ENCODE results near the gene JOSD1.

DNA sequence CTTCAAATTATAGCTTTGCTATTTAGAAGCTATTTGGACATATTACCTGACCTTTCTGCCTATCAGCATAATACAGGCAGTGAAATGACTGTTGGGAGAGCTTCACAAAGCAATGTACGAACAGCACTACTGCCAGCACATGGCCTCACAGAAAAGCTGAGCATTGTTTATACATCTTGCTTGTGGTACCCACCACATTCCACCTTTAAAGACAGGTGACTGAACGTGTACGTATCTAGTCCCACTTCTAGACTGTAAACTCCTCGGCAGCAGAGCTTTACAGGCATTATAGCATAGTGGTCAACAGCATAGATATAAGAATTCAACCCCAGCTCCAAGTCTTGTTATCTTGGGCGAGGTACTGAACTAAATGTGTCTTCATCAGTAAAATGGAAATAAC lies 1.6 kb downstream of the JOSD1 start:
- TF ChIP-seq CBFB (CRISPR knock-in tag; IDR thresholded peaks at IDR 0.05) (no peak), NR1H2 (CRISPR knock-in tag; IDR thresholded peaks at IDR 0.05) (no peak), POLR2AphosphoS5 (IDR thresholded peaks at IDR 0.05; ENCODE audit: control insufficient read depth, insufficient read depth, low read depth, low read length) (no peak), ZNF75A (CRISPR knock-in tag; IDR thresholded peaks at IDR 0.05) (no peak), YY1 (IDR thresholded peaks at IDR 0.05; ENCODE audit: borderline replicate concordance in 1 of 3, control insufficient read depth in 1 of 3, extremely low read depth in 1 of 3, insufficient read depth in 3 of 3, insufficient read length in 1 of 3, insufficient replicate concordance in 2 of 3, low read depth in 1 of 3, low read length in 2 of 3) (no peak), JUND (IDR thresholded peaks at IDR 0.05; ENCODE audit: borderline replicate concordance, low read depth, low read length) (no peak), JUND (tag; IDR thresholded peaks at IDR 0.05; ENCODE audit: borderline replicate concordance, low read depth, low read length) (no peak), BRF1 (IDR thresholded peaks at IDR 0.05; ENCODE audit: borderline replicate concordance, extremely low read depth, insufficient read length) (no peak), SIN3B (IDR thresholded peaks at IDR 0.05; ENCODE audit: low read depth) (no peak), BHLHE40 (IDR thresholded peaks at IDR 0.05; ENCODE audit: low read length) (no peak)
- TF ChIP-seq, protein P1, sequence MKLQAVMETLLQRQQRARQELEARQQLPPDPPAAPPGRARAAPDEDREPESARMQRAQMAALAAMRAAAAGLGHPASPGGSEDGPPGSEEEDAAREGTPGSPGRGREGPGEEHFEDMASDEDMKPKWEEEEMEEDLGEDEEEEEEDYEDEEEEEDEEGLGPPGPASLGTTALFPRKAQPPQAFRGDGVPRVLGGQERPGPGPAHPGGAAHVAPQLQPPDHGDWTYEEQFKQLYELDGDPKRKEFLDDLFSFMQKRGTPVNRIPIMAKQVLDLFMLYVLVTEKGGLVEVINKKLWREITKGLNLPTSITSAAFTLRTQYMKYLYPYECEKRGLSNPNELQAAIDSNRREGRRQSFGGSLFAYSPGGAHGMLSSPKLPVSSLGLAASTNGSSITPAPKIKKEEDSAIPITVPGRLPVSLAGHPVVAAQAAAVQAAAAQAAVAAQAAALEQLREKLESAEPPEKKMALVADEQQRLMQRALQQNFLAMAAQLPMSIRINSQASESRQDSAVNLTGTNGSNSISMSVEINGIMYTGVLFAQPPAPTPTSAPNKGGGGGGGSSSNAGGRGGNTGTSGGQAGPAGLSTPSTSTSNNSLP (IDR thresholded peaks at IDR 0.05; ENCODE audit: borderline replicate concordance, low read depth, low read length), result no peak
- TF ChIP-seq, protein P2, sequence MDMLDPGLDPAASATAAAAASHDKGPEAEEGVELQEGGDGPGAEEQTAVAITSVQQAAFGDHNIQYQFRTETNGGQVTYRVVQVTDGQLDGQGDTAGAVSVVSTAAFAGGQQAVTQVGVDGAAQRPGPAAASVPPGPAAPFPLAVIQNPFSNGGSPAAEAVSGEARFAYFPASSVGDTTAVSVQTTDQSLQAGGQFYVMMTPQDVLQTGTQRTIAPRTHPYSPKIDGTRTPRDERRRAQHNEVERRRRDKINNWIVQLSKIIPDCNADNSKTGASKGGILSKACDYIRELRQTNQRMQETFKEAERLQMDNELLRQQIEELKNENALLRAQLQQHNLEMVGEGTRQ (CRISPR knock-in tag; IDR thresholded peaks at IDR 0.05), result no peak
- TF ChIP-seq, protein P3, sequence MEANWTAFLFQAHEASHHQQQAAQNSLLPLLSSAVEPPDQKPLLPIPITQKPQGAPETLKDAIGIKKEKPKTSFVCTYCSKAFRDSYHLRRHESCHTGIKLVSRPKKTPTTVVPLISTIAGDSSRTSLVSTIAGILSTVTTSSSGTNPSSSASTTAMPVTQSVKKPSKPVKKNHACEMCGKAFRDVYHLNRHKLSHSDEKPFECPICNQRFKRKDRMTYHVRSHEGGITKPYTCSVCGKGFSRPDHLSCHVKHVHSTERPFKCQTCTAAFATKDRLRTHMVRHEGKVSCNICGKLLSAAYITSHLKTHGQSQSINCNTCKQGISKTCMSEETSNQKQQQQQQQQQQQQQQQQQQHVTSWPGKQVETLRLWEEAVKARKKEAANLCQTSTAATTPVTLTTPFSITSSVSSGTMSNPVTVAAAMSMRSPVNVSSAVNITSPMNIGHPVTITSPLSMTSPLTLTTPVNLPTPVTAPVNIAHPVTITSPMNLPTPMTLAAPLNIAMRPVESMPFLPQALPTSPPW (CRISPR knock-in tag; IDR thresholded peaks at IDR 0.05), result no peak
- TF ChIP-seq, protein P4, sequence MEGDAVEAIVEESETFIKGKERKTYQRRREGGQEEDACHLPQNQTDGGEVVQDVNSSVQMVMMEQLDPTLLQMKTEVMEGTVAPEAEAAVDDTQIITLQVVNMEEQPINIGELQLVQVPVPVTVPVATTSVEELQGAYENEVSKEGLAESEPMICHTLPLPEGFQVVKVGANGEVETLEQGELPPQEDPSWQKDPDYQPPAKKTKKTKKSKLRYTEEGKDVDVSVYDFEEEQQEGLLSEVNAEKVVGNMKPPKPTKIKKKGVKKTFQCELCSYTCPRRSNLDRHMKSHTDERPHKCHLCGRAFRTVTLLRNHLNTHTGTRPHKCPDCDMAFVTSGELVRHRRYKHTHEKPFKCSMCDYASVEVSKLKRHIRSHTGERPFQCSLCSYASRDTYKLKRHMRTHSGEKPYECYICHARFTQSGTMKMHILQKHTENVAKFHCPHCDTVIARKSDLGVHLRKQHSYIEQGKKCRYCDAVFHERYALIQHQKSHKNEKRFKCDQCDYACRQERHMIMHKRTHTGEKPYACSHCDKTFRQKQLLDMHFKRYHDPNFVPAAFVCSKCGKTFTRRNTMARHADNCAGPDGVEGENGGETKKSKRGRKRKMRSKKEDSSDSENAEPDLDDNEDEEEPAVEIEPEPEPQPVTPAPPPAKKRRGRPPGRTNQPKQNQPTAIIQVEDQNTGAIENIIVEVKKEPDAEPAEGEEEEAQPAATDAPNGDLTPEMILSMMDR (IDR thresholded peaks at IDR 0.05 in 2 of 3, conservative IDR thresholded peaks at IDR 0.05 in 1 of 3; ENCODE audit: insufficient read depth in 2 of 3, low read depth in 1 of 3, low read length in 3 of 3), result no peak
- TF ChIP-seq, protein P5, sequence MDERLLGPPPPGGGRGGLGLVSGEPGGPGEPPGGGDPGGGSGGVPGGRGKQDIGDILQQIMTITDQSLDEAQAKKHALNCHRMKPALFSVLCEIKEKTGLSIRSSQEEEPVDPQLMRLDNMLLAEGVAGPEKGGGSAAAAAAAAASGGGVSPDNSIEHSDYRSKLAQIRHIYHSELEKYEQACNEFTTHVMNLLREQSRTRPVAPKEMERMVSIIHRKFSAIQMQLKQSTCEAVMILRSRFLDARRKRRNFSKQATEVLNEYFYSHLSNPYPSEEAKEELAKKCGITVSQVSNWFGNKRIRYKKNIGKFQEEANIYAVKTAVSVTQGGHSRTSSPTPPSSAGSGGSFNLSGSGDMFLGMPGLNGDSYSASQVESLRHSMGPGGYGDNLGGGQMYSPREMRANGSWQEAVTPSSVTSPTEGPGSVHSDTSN (CRISPR knock-in tag; IDR thresholded peaks at IDR 0.05; ENCODE audit: low read depth), result no peak
- TF ChIP-seq, protein P5 (tag; conservative IDR thresholded peaks at IDR 0.05; ENCODE audit: low read depth), result no peak

All from K562 (cell line).